Thoracic aorta (tissue), 2 donors: Measurements from ENCODE around the gene RASL11B. TPM values are rescaled to one million over a fixed set of nuclear protein-coding genes. Genes with fewer than 3 reads are reported as not detected.

Source experiments
- ATAC-seq: fragments of 150-250 bp; one replicate; pipeline ENCODE4 v1.8.0; 2017; ENCODE audit warnings: low read depth; ENCODE audit not compliant: insufficient number of reproducible peaks, low FRiP score
- DNase-seq: peaks from one replicate; pipeline ENCODE4 v3.0.0-alpha.2; 2020; ENCODE audit warnings: low spot score
- H3K27ac ChIP-seq, 2 donors: fragments of 200-600 bp; sonication (generic); 1 replicate in 1 of 2; 2 replicates in 1 of 2; pipeline ENCODE4 v1.5.1; 2016; ENCODE audit warnings: mild to moderate bottlenecking in 2 of 2, moderate library complexity in 2 of 2
- H3K27me3 ChIP-seq: fragments of 200-600 bp; sonication (generic); replicated peaks from 2 replicates; pipeline ENCODE4 v1.6.0; 2016; ENCODE audit warnings: mild to moderate bottlenecking; ENCODE audit not compliant: insufficient read depth
- H3K36me3 ChIP-seq: fragments of 200-600 bp; sonication (generic); one replicate; pipeline ENCODE4 v1.5.1; 2016
- H3K4me1 ChIP-seq, 2 donors: fragments of 200-600 bp; sonication (generic); 1 replicate in 1 of 2; 2 replicates in 1 of 2; pipeline versions ENCODE4 v1.5.1 to v1.6.0; 2016; ENCODE audit warnings: low read depth in 2 of 2, mild to moderate bottlenecking in 1 of 2; ENCODE audit not compliant: control insufficient read depth in 1 of 2
- H3K4me3 ChIP-seq: fragments of 200-600 bp; sonication (generic); 2 replicates; pipeline ENCODE4 v1.5.1; 2016; ENCODE audit warnings: mild to moderate bottlenecking
- H3K9me3 ChIP-seq: fragments of 200-600 bp; sonication (generic); 2 replicates; pipeline ENCODE4 v1.5.1; 2016
- CTCF ChIP-seq: fragments of 200-600 bp; sonication (generic); IDR thresholded peaks from one replicate; pipeline ENCODE4 v1.5.1; 2019; ENCODE audit warnings: antibody characterized with exemption
- total RNA-seq, 2 donors: library from RNA; depleted of rRNA; stranded (reverse); fragments of >200 nt; gene quantifications; one replicate each; pipeline versions ENCODE4 v1.1.0 to v1.2.3, GENCODE V29; 2016

RASL11B gene
- total RNA-seq, 2 donors from 2014 or later: 5.0 to 5.4 TPM

GRCh38 chr4:52844596-52844995, 17.5 kb upstream of the RASL11B start:
- no peak overlapping the region for H3K4me3 ChIP-seq
- no peaks in the 10 kb centered on the region for H3K9me3 ChIP-seq
- no peak for ATAC-seq
- peaks cover 0 to 8% of the 10 kb centered on the region in 2 donors for H3K4me1 ChIP-seq
- no peak for TF ChIP-seq CTCF
- DNase-seq: no peak
- no peak overlapping the region for H3K27ac ChIP-seq
- no peaks in the 10 kb centered on the region for H3K27me3 ChIP-seq
- H3K36me3 ChIP-seq: no peaks in the 10 kb centered on the region

GRCh38 chr4:52846502-52846901, 15.6 kb upstream of the RASL11B start:
- DNase-seq: no peak
- peaks cover 0 to 8% of the 10 kb centered on the region in 2 donors for H3K4me1 ChIP-seq
- H3K4me3 ChIP-seq: no peak overlapping the region
- no peaks in the 10 kb centered on the region for H3K9me3 ChIP-seq
- no peak for ATAC-seq
- no peaks in the 10 kb centered on the region for H3K36me3 ChIP-seq
- H3K27me3 ChIP-seq: no peaks in the 10 kb centered on the region
- no peak for TF ChIP-seq CTCF
- H3K27ac ChIP-seq: no peak overlapping the region

- Histone ChIP-seq H3K4me1 (peaks cover 2 to 13% of the 10 kb centered on the region in 2 donors), H3K4me3 (no peak overlapping the region), H3K9me3 (no peaks in the 10 kb centered on the region), H3K36me3 (no peaks in the 10 kb centered on the region), H3K27me3 (no peaks in the 10 kb centered on the region), H3K27ac (no peak overlapping the region)
- ATAC-seq: no peak
- no peak for DNase-seq
- no peak for TF ChIP-seq CTCF
Measured at GRCh38 chr4:52848254-52848653, 13.9 kb upstream of the RASL11B start.

GRCh38 chr4:52850406-52851124, 11.6 kb upstream of the RASL11B start:
- DNase-seq (no peak), ATAC-seq (no peak)
- Histone ChIP-seq H3K4me3 (no peak overlapping the region), H3K36me3 (no peaks in the 10 kb centered on the region), H3K4me1 (peaks cover 9 to 25% of the 10 kb centered on the region in 2 donors), H3K27me3 (no peaks in the 10 kb centered on the region), H3K9me3 (no peaks in the 10 kb centered on the region), H3K27ac (no peak overlapping the region)
- no peak for TF ChIP-seq CTCF

GRCh38 chr4:52852041-52852440, 10.1 kb upstream of the RASL11B start:
- ATAC-seq (no peak), DNase-seq (no peak)
- H3K27ac ChIP-seq: peak overlapping the region in 1 of 2 donors; percentile 57
- TF ChIP-seq CTCF: no peak
- H3K4me3 ChIP-seq: no peak overlapping the region
- H3K4me1 ChIP-seq: peaks cover 9 to 25% of the 10 kb centered on the region in 2 donors
- no peaks in the 10 kb centered on the region for H3K27me3 ChIP-seq
- H3K9me3 ChIP-seq: no peaks in the 10 kb centered on the region
- no peaks in the 10 kb centered on the region for H3K36me3 ChIP-seq
